Measurements from ENCODE around the gene AGL. TPM values are rescaled to one million over a fixed set of nuclear protein-coding genes. Genes with fewer than 3 reads are reported as not detected.

The AGL gene
- total RNA-seq, 4 donors from 2014 or later = 8.0 to 25.9 (median 17.1) TPM

- no peaks in the 10 kb centered on the region for H3K36me3 ChIP-seq
- intact Hi-C loops (cut with DNase I; ENCODE audit: low total_unique reads) (no loop called here), in situ Hi-C loops (cut with MboI; ENCODE audit: low pct_ligation_motif_present in 1 of 4, low pct_unique_long_range_greater_than_20kb in 1 of 4, low sequenced_read_pairs in 3 of 4) (loop anchor here (25.0 kb wide), 2 partner anchors 644 to 1044 kb away; no protein-coding TSS in a partner anchor)
- TF ChIP-seq CTCF (IDR thresholded peaks at IDR 0.05) (no peak), EP300 (IDR thresholded peaks at IDR 0.05; ENCODE audit: low read depth) (no peak), POLR2AphosphoS5 (IDR thresholded peaks at IDR 0.05) (no peak), POLR2A (IDR thresholded peaks at IDR 0.05) (no peak)
- 89 to 100% methylated on average over 3 of the region's 3 CpGs for WGBS, 2 donors (ENCODE audit: low coverage in 1 of 2)
- H3K27me3 ChIP-seq = no peaks in the 10 kb centered on the region
- H3K4me1 ChIP-seq = no peaks in the 10 kb centered on the region
- no peak overlapping the region for H3K4me3 ChIP-seq
- no peak for DNase-seq
- H3K9me3 ChIP-seq = no peaks in the 10 kb centered on the region
- H3K27ac ChIP-seq = no peak overlapping the region
These were observed 32.0 kb upstream of the AGL start for GRCh38 chr1:99818063-99818699.

- WGBS, 2 donors (ENCODE audit: low coverage in 1 of 2) = 40 to 43% methylated on average over 1 to 4 of the region's 4 CpGs
- intact Hi-C loops (cut with DNase I; ENCODE audit: low total_unique reads) = no loop called here
- H3K9me3 ChIP-seq = no peaks in the 10 kb centered on the region
- no peak overlapping the region for H3K27ac ChIP-seq
- no peaks in the 10 kb centered on the region for H3K27me3 ChIP-seq
- H3K36me3 ChIP-seq = no peaks in the 10 kb centered on the region
- no peak overlapping the region for H3K4me3 ChIP-seq
- no peak for DNase-seq
- TF ChIP-seq POLR2A (IDR thresholded peaks at IDR 0.05) = no peak
- no peak for TF ChIP-seq POLR2AphosphoS5 (IDR thresholded peaks at IDR 0.05)
- no peak for TF ChIP-seq EP300 (IDR thresholded peaks at IDR 0.05; ENCODE audit: low read depth)
- TF ChIP-seq CTCF (IDR thresholded peaks at IDR 0.05) = no peak
- H3K4me1 ChIP-seq = no peaks in the 10 kb centered on the region
- in situ Hi-C loops (cut with MboI; ENCODE audit: low pct_ligation_motif_present in 1 of 4, low pct_unique_long_range_greater_than_20kb in 1 of 4, low sequenced_read_pairs in 3 of 4) = loop anchor here (25.0 kb wide), 2 partner anchors 642 to 1042 kb away; no protein-coding TSS in a partner anchor
These were observed 29.6 kb upstream of the AGL start for GRCh38 chr1:99820546-99820945.

- H3K36me3 ChIP-seq = no peaks in the 10 kb centered on the region
- H3K4me3 ChIP-seq = no peak overlapping the region
- no peaks in the 10 kb centered on the region for H3K27me3 ChIP-seq
- H3K9me3 ChIP-seq = no peaks in the 10 kb centered on the region
- DNase-seq = no peak
- no peak overlapping the region for H3K27ac ChIP-seq
- no peak for TF ChIP-seq CTCF (IDR thresholded peaks at IDR 0.05)
- no peak for TF ChIP-seq POLR2A (IDR thresholded peaks at IDR 0.05)
- TF ChIP-seq EP300 (IDR thresholded peaks at IDR 0.05; ENCODE audit: low read depth) = no peak
- no peak for TF ChIP-seq POLR2AphosphoS5 (IDR thresholded peaks at IDR 0.05)
- H3K4me1 ChIP-seq = no peaks in the 10 kb centered on the region
- intact Hi-C loops (cut with DNase I; ENCODE audit: low total_unique reads) = no loop called here
- WGBS, 2 donors (ENCODE audit: low coverage in 1 of 2) = 84% methylated on average over 3 of the region's 3 CpGs
- in situ Hi-C loops (cut with MboI; ENCODE audit: low pct_ligation_motif_present in 1 of 4, low pct_unique_long_range_greater_than_20kb in 1 of 4, low sequenced_read_pairs in 3 of 4) = no loop called here
These were observed 25.1 kb upstream of the AGL start for GRCh38 chr1:99825098-99825497.

- in situ Hi-C loops (cut with MboI; ENCODE audit: low pct_ligation_motif_present in 1 of 4, low pct_unique_long_range_greater_than_20kb in 1 of 4, low sequenced_read_pairs in 3 of 4) (no loop called here), intact Hi-C loops (cut with DNase I; ENCODE audit: low total_unique reads) (no loop called here)
- Histone ChIP-seq H3K9me3 (no peaks in the 10 kb centered on the region), H3K4me3 (no peak overlapping the region), H3K27me3 (no peaks in the 10 kb centered on the region), H3K36me3 (no peaks in the 10 kb centered on the region), H3K27ac (no peak overlapping the region), H3K4me1 (no peaks in the 10 kb centered on the region)
- TF ChIP-seq POLR2A (IDR thresholded peaks at IDR 0.05) (no peak), EP300 (IDR thresholded peaks at IDR 0.05; ENCODE audit: low read depth) (no peak), CTCF (IDR thresholded peaks at IDR 0.05) (no peak), POLR2AphosphoS5 (IDR thresholded peaks at IDR 0.05) (no peak)
- DNase-seq = no peak
- WGBS, 2 donors (ENCODE audit: low coverage in 1 of 2) = 91 to 100% methylated on average over 1 of the region's 1 CpG
These were observed 24.5 kb upstream of the AGL start for GRCh38 chr1:99825702-99826101.
